ENCODE measurements around the gene SLC25A22. TPM values are rescaled to one million over a fixed set of nuclear protein-coding genes. Genes with fewer than 3 reads are reported as not detected.

SLC25A22 gene
- total and polyA plus RNA-seq, 9 of the 15 experiments (the other 6 are each of a cell fraction or from before 2014, with no cell fraction given) = 0.41 to 55.4 (median 11.4) TPM

DNA sequence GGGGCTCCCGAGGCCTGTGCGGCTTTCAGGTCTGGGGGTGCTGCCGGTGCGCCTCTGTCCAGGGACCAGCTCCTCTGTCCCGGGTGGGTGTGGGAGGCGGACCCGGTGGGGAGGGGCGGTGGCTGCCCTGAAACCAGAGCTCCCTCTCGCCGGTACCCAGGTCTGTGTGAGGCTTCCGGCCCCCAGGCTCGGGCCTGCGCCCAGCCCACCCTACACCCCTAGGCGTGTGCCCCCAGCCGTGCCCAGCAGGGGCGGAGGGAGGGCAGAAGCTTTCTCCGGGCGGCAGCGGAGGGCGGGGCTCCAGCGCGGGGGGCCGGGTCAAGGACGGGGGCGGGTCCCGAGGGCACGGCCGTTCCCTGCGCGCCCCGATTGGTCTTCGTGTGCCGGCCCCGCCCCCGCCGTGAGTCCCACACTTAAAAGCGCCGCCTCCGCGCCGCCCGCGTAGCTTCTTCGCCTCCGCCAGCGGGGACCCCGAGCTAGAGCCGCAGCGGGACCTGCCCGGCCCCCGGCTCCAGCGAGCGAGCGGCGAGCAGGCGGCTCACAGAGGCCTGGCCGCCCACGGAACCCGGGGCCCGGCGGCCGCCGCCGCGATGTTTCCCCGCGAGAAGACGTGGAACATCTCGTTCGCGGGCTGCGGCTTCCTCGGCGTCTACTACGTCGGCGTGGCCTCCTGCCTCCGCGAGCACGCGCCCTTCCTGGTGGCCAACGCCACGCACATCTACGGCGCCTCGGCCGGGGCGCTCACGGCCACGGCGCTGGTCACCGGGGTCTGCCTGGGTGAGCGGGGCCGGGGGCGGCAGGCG, 21.2 kb upstream of the SLC25A22 start (continued):
- no peak for TF ChIP-seq NUFIP1 (IDR thresholded peaks at IDR 0.05; ENCODE audit: partially characterized antibody)
- no peak for TF ChIP-seq BCOR (IDR thresholded peaks at IDR 0.05)
- TF ChIP-seq, protein P1, sequence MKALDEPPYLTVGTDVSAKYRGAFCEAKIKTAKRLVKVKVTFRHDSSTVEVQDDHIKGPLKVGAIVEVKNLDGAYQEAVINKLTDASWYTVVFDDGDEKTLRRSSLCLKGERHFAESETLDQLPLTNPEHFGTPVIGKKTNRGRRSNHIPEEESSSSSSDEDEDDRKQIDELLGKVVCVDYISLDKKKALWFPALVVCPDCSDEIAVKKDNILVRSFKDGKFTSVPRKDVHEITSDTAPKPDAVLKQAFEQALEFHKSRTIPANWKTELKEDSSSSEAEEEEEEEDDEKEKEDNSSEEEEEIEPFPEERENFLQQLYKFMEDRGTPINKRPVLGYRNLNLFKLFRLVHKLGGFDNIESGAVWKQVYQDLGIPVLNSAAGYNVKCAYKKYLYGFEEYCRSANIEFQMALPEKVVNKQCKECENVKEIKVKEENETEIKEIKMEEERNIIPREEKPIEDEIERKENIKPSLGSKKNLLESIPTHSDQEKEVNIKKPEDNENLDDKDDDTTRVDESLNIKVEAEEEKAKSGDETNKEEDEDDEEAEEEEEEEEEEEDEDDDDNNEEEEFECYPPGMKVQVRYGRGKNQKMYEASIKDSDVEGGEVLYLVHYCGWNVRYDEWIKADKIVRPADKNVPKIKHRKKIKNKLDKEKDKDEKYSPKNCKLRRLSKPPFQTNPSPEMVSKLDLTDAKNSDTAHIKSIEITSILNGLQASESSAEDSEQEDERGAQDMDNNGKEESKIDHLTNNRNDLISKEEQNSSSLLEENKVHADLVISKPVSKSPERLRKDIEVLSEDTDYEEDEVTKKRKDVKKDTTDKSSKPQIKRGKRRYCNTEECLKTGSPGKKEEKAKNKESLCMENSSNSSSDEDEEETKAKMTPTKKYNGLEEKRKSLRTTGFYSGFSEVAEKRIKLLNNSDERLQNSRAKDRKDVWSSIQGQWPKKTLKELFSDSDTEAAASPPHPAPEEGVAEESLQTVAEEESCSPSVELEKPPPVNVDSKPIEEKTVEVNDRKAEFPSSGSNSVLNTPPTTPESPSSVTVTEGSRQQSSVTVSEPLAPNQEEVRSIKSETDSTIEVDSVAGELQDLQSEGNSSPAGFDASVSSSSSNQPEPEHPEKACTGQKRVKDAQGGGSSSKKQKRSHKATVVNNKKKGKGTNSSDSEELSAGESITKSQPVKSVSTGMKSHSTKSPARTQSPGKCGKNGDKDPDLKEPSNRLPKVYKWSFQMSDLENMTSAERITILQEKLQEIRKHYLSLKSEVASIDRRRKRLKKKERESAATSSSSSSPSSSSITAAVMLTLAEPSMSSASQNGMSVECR (CRISPR knock-in tag; IDR thresholded peaks at IDR 0.05) = peak; percentile 54; the same call in 1 of the 2 replicates
- no peak for TF ChIP-seq EWSR1 (IDR thresholded peaks at IDR 0.05; ENCODE audit: borderline replicate concordance, low read depth, partially characterized antibody)
- no peak for TF ChIP-seq LARP7 (IDR thresholded peaks at IDR 0.05)
- peak; percentile 96 for TF ChIP-seq POLR2G (IDR thresholded peaks at IDR 0.05; ENCODE audit: low read depth, low read length)
- TF ChIP-seq GATA2 (CRISPR knock-in tag; IDR thresholded peaks at IDR 0.05) = no peak
- TF ChIP-seq, protein P2, sequence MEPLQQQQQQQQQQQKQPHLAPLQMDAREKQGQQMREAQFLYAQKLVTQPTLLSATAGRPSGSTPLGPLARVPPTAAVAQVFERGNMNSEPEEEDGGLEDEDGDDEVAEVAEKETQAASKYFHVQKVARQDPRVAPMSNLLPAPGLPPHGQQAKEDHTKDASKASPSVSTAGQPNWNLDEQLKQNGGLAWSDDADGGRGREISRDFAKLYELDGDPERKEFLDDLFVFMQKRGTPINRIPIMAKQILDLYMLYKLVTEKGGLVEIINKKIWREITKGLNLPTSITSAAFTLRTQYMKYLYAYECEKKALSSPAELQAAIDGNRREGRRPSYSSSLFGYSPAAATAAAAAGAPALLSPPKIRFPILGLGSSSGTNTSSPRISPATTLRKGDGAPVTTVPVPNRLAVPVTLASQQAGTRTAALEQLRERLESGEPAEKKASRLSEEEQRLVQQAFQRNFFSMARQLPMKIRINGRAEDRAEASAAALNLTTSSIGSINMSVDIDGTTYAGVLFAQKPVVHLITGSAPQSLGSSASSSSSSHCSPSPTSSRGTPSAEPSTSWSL (CRISPR knock-in tag; IDR thresholded peaks at IDR 0.05; ENCODE audit: borderline replicate concordance) = no peak
- TF ChIP-seq NR3C1 (CRISPR knock-in tag; IDR thresholded peaks at IDR 0.05) = no peak
- TF ChIP-seq, protein P3, sequence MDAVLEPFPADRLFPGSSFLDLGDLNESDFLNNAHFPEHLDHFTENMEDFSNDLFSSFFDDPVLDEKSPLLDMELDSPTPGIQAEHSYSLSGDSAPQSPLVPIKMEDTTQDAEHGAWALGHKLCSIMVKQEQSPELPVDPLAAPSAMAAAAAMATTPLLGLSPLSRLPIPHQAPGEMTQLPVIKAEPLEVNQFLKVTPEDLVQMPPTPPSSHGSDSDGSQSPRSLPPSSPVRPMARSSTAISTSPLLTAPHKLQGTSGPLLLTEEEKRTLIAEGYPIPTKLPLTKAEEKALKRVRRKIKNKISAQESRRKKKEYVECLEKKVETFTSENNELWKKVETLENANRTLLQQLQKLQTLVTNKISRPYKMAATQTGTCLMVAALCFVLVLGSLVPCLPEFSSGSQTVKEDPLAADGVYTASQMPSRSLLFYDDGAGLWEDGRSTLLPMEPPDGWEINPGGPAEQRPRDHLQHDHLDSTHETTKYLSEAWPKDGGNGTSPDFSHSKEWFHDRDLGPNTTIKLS (IDR thresholded peaks at IDR 0.05; ENCODE audit: borderline replicate concordance, low read depth) = peak; percentile 62; the same call in 1 of the 2 replicates
- TF ChIP-seq POLR2AphosphoS5 (IDR thresholded peaks at IDR 0.05; ENCODE audit: control insufficient read depth, insufficient read depth, low read depth, low read length) = peak; percentile 85
- TF ChIP-seq, protein P4, sequence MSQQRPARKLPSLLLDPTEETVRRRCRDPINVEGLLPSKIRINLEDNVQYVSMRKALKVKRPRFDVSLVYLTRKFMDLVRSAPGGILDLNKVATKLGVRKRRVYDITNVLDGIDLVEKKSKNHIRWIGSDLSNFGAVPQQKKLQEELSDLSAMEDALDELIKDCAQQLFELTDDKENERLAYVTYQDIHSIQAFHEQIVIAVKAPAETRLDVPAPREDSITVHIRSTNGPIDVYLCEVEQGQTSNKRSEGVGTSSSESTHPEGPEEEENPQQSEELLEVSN (IDR thresholded peaks at IDR 0.05; ENCODE audit: borderline replicate concordance in 1 of 2, extremely low read depth in 1 of 2, insufficient read depth in 1 of 2, insufficient read length in 1 of 2, low read depth in 1 of 2, low read length in 1 of 2, poor library complexity in 1 of 2, severe bottlenecking in 1 of 2) = peak; percentile 26 to 70
- TF ChIP-seq NR4A1 (CRISPR knock-in tag; IDR thresholded peaks at IDR 0.05) = 0 out of 2 replicates have a peak, but pooled peaks have one; percentile 21
- no peak for TF ChIP-seq NR4A1 (tag; IDR thresholded peaks at IDR 0.05)
- no peak for TF ChIP-seq RNF2 (IDR thresholded peaks at IDR 0.05)
- no peak for TF ChIP-seq ZNF445 (CRISPR knock-in tag; IDR thresholded peaks at IDR 0.05; ENCODE audit: low read depth)
- TF ChIP-seq ETV1 (tag; conservative IDR thresholded peaks at IDR 0.05; ENCODE audit: low read depth) = no peak

Data from K562 (cell line).